ENCODE measurements around the gene DOK7.

GRCh38 chr4:3486541-3487540 lies 23.7 kb downstream of the DOK7 start:
- TF ChIP-seq CTCF (IDR thresholded peaks at IDR 0.05; ENCODE audit: low read depth, low read length, missing input control) (no peak), JUND (IDR thresholded peaks at IDR 0.05) (no peak), SP1 (IDR thresholded peaks at IDR 0.05) (no peak), RXRA (IDR thresholded peaks at IDR 0.05) (no peak), GABPA (IDR thresholded peaks at IDR 0.05 in 1 of 2, conservative IDR thresholded peaks at IDR 0.05 in 1 of 2) (no peak), YY1 (IDR thresholded peaks at IDR 0.05) (no peak), HNF4A (conservative IDR thresholded peaks at IDR 0.05) (no peak), TAF1 (conservative IDR thresholded peaks at IDR 0.05) (no peak), RAD21 (IDR thresholded peaks at IDR 0.05) (no peak), EGR1 (IDR thresholded peaks at IDR 0.05; ENCODE audit: low read depth in 2 of 2) (no peak), ZBTB33 (IDR thresholded peaks at IDR 0.05) (no peak)
- TF ChIP-seq, protein P1, sequence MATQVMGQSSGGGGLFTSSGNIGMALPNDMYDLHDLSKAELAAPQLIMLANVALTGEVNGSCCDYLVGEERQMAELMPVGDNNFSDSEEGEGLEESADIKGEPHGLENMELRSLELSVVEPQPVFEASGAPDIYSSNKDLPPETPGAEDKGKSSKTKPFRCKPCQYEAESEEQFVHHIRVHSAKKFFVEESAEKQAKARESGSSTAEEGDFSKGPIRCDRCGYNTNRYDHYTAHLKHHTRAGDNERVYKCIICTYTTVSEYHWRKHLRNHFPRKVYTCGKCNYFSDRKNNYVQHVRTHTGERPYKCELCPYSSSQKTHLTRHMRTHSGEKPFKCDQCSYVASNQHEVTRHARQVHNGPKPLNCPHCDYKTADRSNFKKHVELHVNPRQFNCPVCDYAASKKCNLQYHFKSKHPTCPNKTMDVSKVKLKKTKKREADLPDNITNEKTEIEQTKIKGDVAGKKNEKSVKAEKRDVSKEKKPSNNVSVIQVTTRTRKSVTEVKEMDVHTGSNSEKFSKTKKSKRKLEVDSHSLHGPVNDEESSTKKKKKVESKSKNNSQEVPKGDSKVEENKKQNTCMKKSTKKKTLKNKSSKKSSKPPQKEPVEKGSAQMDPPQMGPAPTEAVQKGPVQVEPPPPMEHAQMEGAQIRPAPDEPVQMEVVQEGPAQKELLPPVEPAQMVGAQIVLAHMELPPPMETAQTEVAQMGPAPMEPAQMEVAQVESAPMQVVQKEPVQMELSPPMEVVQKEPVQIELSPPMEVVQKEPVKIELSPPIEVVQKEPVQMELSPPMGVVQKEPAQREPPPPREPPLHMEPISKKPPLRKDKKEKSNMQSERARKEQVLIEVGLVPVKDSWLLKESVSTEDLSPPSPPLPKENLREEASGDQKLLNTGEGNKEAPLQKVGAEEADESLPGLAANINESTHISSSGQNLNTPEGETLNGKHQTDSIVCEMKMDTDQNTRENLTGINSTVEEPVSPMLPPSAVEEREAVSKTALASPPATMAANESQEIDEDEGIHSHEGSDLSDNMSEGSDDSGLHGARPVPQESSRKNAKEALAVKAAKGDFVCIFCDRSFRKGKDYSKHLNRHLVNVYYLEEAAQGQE (IDR thresholded peaks at IDR 0.05): no peak
